Thoracic aorta (tissue), 2 donors: ENCODE data around the gene KCNT2. TPM values are rescaled to one million over a fixed set of nuclear protein-coding genes. Genes with fewer than 3 reads are reported as not detected.

Experiments
- ATAC-seq: fragments of 150-250 bp; one replicate; pipeline ENCODE4 v1.8.0; 2017; ENCODE audit warnings: low read depth; ENCODE audit not compliant: insufficient number of reproducible peaks, low FRiP score
- DNase-seq: peaks from one replicate; pipeline ENCODE4 v3.0.0-alpha.2; 2020; ENCODE audit warnings: low spot score
- H3K27ac ChIP-seq, 2 donors: fragments of 200-600 bp; sonication (generic); 1 replicate in 1 of 2; 2 replicates in 1 of 2; pipeline ENCODE4 v1.5.1; 2016; ENCODE audit warnings: mild to moderate bottlenecking in 2 of 2, moderate library complexity in 2 of 2
- H3K27me3 ChIP-seq: fragments of 200-600 bp; sonication (generic); replicated peaks from 2 replicates; pipeline ENCODE4 v1.6.0; 2016; ENCODE audit warnings: mild to moderate bottlenecking; ENCODE audit not compliant: insufficient read depth
- H3K36me3 ChIP-seq: fragments of 200-600 bp; sonication (generic); one replicate; pipeline ENCODE4 v1.5.1; 2016
- H3K4me1 ChIP-seq, 2 donors: fragments of 200-600 bp; sonication (generic); 1 replicate in 1 of 2; 2 replicates in 1 of 2; pipeline versions ENCODE4 v1.5.1 to v1.6.0; 2016; ENCODE audit warnings: low read depth in 2 of 2, mild to moderate bottlenecking in 1 of 2; ENCODE audit not compliant: control insufficient read depth in 1 of 2
- H3K4me3 ChIP-seq: fragments of 200-600 bp; sonication (generic); 2 replicates; pipeline ENCODE4 v1.5.1; 2016; ENCODE audit warnings: mild to moderate bottlenecking
- H3K9me3 ChIP-seq: fragments of 200-600 bp; sonication (generic); 2 replicates; pipeline ENCODE4 v1.5.1; 2016
- total RNA-seq, 2 donors: library from RNA; depleted of rRNA; stranded (reverse); fragments of >200 nt; gene quantifications; one replicate each; pipeline versions ENCODE4 v1.1.0 to v1.2.3, GENCODE V29; 2016
- TF ChIP-seq, protein P1 (sequence below): fragments of 200-600 bp; sonication (generic); IDR thresholded peaks from one replicate; pipeline ENCODE4 v1.5.1; 2019; ENCODE audit warnings: antibody characterized with exemption

Gene KCNT2
- total RNA-seq, 2 donors from 2014 or later: 15.6 to 23.6 TPM

DNA sequence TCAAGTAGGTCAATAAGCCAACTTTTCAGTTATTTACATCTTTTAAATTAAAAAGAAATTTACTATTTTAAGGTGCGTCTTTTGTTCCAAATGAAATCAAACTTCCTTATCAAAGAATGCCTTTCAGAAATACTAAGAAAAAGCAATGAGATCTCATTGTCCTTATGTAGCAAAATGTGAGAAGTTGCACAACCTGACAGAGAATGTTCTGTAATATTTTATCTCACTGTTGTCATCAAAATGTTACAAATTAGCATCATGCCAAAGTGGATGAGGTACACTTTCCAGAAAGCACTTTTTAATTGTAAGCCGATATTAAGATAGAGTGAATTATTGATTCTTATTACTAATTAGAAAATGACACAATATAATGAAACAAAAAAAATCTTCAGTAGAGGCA lies 50.4 kb downstream of the KCNT2 start:
- no peaks in the 10 kb centered on the region for H3K36me3 ChIP-seq
- H3K4me1 ChIP-seq: no peaks in the 10 kb centered on the region
- TF ChIP-seq, protein P1, sequence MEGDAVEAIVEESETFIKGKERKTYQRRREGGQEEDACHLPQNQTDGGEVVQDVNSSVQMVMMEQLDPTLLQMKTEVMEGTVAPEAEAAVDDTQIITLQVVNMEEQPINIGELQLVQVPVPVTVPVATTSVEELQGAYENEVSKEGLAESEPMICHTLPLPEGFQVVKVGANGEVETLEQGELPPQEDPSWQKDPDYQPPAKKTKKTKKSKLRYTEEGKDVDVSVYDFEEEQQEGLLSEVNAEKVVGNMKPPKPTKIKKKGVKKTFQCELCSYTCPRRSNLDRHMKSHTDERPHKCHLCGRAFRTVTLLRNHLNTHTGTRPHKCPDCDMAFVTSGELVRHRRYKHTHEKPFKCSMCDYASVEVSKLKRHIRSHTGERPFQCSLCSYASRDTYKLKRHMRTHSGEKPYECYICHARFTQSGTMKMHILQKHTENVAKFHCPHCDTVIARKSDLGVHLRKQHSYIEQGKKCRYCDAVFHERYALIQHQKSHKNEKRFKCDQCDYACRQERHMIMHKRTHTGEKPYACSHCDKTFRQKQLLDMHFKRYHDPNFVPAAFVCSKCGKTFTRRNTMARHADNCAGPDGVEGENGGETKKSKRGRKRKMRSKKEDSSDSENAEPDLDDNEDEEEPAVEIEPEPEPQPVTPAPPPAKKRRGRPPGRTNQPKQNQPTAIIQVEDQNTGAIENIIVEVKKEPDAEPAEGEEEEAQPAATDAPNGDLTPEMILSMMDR: no peak
- peak overlapping the region; percentile 49 for H3K4me3 ChIP-seq
- no peaks in the 10 kb centered on the region for H3K9me3 ChIP-seq
- DNase-seq (no peak), ATAC-seq (no peak)
- H3K27ac ChIP-seq: no peak overlapping the region
- H3K27me3 ChIP-seq: no peaks in the 10 kb centered on the region

DNA sequence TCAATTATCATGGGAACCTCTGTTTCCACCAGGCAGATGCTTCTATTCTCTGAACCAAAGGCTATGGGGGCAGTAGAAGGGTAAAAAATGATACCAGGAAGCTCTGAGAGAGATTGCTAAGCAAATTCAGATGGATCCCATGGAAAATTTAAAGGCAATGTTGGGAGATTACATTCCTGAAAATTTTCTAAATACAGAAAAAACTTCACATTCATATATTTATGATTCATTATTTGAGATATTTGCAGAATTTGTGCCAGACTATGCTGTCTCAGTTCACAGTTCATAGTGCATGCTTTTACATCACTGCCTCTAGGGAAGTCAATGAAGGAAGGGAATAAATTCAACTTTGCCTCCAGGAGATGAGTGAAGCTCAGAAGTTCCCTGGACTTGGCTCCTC lies 57.5 kb downstream of the KCNT2 start:
- H3K4me3 ChIP-seq: no peak overlapping the region
- ATAC-seq (no peak), DNase-seq (no peak)
- H3K4me1 ChIP-seq: no peaks in the 10 kb centered on the region
- TF ChIP-seq, protein P1: no peak
- no peaks in the 10 kb centered on the region for H3K27me3 ChIP-seq
- H3K27ac ChIP-seq: no peak overlapping the region
- no peaks in the 10 kb centered on the region for H3K36me3 ChIP-seq
- no peaks in the 10 kb centered on the region for H3K9me3 ChIP-seq

DNA sequence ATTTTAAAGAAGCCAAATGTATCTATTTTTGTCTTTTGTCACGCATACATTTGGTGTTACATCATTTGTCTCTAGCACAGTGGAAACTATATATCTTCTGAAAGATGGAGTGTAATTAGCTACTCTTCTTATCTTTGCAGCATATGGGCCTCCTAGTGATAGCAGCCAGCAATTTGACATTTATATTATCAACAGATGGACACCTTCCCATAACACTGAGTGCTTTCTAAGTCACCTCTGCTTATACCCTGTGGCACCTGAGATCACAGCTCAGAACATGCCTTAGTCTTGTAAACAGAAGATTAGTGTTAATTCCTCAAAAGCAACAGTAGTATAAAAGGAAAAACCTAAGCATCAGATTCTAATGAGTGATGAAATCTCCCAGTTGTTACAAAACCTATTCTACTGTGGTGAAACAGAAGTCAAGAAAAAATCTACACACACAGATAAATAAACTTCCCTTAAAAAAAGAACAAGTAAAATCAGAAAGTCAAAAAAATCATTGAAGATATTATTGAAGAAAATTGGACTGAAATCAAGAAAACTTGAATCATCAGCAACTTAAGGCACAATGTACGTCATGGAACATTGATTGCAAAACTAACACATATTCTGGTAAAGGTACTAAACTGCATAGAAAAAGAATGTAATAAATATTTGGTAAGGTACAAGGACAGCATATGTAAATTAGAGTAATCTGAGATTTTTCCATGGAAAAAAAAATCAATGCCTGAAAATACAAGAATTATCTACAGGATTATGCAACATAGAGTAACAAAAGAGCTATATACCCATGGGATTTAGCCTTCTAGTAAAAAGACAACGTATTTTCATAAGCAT lies 61.7 kb downstream of the KCNT2 start:
- ATAC-seq: no peak
- no peak overlapping the region for H3K27ac ChIP-seq

DNA sequence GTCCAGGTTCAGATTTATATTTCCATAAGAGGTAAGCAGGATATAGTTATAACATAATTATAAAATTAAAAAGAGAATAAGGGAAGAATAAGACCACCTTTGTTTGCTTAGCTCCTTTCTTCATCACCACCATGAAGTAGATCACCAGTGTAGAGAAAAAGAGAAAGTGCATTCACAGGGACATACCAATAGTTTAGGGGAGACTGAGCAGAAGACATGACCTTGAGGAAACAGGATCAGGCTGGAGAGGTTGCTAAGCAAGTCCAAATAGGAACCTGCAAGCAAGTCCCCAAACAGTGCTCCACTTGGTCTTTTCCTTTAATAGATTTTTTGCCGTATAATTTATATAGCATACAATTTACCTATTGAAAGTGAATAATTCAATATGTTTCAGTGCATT lies 63.0 kb downstream of the KCNT2 start:
- no peaks in the 10 kb centered on the region for H3K4me1 ChIP-seq
- ATAC-seq: no peak

More for the DNA sequence above, 61.7 kb downstream of the KCNT2 start:
- DNase-seq: no peak
- Histone ChIP-seq H3K27me3 (no peaks in the 10 kb centered on the region), H3K9me3 (no peaks in the 10 kb centered on the region), H3K4me1 (no peaks in the 10 kb centered on the region), H3K36me3 (no peaks in the 10 kb centered on the region), H3K4me3 (no peak overlapping the region)
- TF ChIP-seq, protein P1: no peak

DNA sequence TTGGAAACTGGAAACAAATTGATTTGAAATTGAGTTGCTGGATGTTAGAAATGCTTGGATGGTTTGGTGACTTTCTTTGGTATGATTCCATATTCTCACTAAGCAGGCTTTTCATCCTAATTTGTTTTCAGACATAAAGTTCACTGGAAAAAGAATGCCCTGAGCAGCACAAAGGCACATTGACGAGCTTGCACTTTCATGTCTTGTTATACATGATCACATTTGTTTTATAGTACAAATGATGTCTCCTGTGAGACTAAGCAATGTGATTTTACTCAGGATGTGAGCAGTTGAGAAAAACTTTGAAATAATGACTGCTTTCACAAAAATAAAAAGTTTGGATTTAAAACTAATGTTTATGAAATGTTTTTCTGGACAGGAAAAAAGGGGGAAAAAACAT lies 63.6 kb downstream of the KCNT2 start:
- TF ChIP-seq, protein P1: no peak
- no peaks in the 10 kb centered on the region for H3K27me3 ChIP-seq
- no peaks in the 10 kb centered on the region for H3K36me3 ChIP-seq
- no peaks in the 10 kb centered on the region for H3K4me1 ChIP-seq
- H3K4me3 ChIP-seq: no peak overlapping the region
- no peak overlapping the region for H3K27ac ChIP-seq
- no peak for ATAC-seq
- H3K9me3 ChIP-seq: no peaks in the 10 kb centered on the region
- DNase-seq: no peak

More for the DNA sequence above, 63.0 kb downstream of the KCNT2 start:
- TF ChIP-seq, protein P1: no peak
- H3K9me3 ChIP-seq: no peaks in the 10 kb centered on the region
- DNase-seq: no peak
- no peak overlapping the region for H3K4me3 ChIP-seq
- no peaks in the 10 kb centered on the region for H3K27me3 ChIP-seq
- no peak overlapping the region for H3K27ac ChIP-seq
- no peaks in the 10 kb centered on the region for H3K36me3 ChIP-seq
